Muscle layer of colon (tissue), 2 donors: ENCODE results near the gene ITGB5.

Source experiments
- H3K27ac ChIP-seq: one replicate; pipeline ENCODE4 v1.7.0; 2013; ENCODE audit warnings: low read depth, mild to moderate bottlenecking, low read length, moderate library complexity
- H3K27me3 ChIP-seq, 2 donors: one replicate each; pipeline ENCODE4 v1.7.0; 2013; ENCODE audit warnings: low read length in 2 of 2, mild to moderate bottlenecking in 2 of 2; ENCODE audit not compliant: insufficient read depth in 2 of 2, control insufficient read depth in 1 of 2
- H3K36me3 ChIP-seq: one replicate; pipeline ENCODE4 v1.7.0; 2013; ENCODE audit warnings: mild to moderate bottlenecking, low read length; ENCODE audit not compliant: insufficient read depth
- H3K4me1 ChIP-seq: one replicate; pipeline ENCODE4 v1.7.0; 2013; ENCODE audit warnings: mild to moderate bottlenecking, low read length; ENCODE audit not compliant: insufficient read depth
- H3K4me3 ChIP-seq, 2 donors: one replicate each; pipeline ENCODE4 v1.7.0; 2013; ENCODE audit warnings: low read length in 2 of 2, low read depth in 1 of 2, mild to moderate bottlenecking in 1 of 2, moderate library complexity in 1 of 2
- H3K9ac ChIP-seq: one replicate; pipeline ENCODE4 v1.7.0; 2013; ENCODE audit warnings: low read length
- H3K9me3 ChIP-seq: one replicate; pipeline ENCODE4 v1.7.0; 2013; ENCODE audit warnings: mild to moderate bottlenecking, low read length
- donor health status: abdominal sarcoma.
- donor health status: Adenocarcinoma of cecum.

The ITGB5 gene, protein sequence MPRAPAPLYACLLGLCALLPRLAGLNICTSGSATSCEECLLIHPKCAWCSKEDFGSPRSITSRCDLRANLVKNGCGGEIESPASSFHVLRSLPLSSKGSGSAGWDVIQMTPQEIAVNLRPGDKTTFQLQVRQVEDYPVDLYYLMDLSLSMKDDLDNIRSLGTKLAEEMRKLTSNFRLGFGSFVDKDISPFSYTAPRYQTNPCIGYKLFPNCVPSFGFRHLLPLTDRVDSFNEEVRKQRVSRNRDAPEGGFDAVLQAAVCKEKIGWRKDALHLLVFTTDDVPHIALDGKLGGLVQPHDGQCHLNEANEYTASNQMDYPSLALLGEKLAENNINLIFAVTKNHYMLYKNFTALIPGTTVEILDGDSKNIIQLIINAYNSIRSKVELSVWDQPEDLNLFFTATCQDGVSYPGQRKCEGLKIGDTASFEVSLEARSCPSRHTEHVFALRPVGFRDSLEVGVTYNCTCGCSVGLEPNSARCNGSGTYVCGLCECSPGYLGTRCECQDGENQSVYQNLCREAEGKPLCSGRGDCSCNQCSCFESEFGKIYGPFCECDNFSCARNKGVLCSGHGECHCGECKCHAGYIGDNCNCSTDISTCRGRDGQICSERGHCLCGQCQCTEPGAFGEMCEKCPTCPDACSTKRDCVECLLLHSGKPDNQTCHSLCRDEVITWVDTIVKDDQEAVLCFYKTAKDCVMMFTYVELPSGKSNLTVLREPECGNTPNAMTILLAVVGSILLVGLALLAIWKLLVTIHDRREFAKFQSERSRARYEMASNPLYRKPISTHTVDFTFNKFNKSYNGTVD

DNA sequence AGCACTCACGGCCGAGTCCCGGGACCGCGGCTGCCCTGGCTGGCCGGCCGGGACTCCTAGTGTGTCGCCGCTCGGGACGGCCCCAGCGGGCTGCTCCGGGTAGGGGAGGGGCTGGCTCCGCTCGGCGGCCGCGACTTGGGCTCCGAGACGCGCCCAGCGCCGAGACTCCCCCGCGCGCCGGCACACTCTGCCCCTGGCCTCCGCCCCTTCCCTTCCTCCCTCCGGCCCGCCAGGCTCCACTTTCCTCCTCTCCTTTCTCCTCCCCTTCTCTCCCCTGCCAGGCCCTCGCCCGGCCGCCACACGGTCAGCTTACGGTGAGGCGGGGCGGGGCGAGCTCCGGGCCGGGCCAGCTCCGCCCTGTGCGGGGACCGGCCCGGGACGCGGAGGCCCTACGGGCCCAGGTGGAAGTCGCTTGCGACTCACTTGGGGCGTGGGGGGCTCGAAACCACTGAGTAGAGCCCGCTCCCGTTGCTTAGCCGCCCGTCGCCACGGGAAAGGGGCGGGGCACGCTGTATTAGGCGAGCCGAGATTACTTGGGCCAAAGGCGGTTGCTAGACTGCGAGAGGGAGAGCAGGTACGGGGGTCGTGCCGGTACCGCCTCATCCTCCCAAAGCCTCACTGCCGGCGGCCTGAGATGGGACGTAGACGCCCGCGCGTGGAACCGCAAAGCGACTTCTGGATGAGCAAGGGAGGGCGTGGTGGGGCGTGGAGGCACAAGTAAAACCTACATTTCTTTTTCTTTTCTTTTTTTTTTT lies at the start of gene ITGB5:
Gene ITGB5 (minus strand): TSS at position 189 of the 755 bp plus-strand sequence. CDS start 365 bp downstream, outside the sequence.
- Histone ChIP-seq H3K4me1 (peaks cover 25% of the 10 kb centered on the region), H3K9me3 (no peaks in the 10 kb centered on the region)

DNA sequence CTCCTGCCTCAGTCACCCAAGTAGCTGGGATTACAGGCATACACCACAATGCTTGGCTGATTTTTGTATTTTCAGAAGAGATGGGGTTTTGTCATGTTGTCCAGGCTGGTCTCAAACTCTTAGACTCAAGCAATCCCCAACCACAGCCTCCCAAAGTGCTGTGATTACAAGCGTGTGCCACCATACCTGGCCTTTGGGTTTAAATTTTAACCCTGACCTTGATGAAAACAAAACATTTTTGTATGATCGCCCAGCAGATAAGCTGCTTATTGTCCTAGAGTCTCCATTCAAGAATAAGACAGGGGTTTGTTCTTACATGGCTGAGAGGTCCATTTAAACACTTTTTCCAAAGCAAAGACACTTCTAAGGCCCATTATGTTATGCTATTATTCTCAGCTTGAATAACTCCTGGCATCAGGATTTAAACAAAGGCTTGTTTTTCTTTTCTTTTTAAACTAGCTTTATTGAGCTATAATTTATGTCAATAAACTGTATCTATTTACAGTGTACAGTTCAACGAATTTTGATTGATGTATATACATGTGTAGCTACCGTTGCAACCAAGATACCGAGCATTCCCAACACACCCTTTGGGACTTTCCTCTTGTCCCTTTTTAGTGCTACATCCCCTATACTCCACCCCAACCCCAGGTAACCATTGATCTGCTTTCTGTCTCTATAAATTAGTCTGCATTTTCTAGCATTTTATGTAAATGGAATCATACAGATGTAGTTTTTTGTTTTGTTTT lies 48.8 kb upstream of the ITGB5 start:
- no peaks in the 10 kb centered on the region for H3K4me1 ChIP-seq
- H3K27me3 ChIP-seq, result no peaks in the 10 kb centered on the region
- H3K4me3 ChIP-seq, result no peak overlapping the region
- H3K9me3 ChIP-seq, result no peaks in the 10 kb centered on the region
- H3K27ac ChIP-seq, result no peak overlapping the region
- H3K36me3 ChIP-seq, result no peaks in the 10 kb centered on the region
- no peak overlapping the region for H3K9ac ChIP-seq

More for the DNA sequence above, at the start of gene ITGB5:
- Histone ChIP-seq H3K9ac (no peak within 1 kb of the TSS), H3K27me3 (no peaks in the 10 kb centered on the region), H3K27ac (peak within 1 kb of the TSS; percentile 86), H3K36me3 (no peaks in the 10 kb centered on the region), H3K4me3 (peak within 1 kb of the TSS; percentile 64 to 77)

DNA sequence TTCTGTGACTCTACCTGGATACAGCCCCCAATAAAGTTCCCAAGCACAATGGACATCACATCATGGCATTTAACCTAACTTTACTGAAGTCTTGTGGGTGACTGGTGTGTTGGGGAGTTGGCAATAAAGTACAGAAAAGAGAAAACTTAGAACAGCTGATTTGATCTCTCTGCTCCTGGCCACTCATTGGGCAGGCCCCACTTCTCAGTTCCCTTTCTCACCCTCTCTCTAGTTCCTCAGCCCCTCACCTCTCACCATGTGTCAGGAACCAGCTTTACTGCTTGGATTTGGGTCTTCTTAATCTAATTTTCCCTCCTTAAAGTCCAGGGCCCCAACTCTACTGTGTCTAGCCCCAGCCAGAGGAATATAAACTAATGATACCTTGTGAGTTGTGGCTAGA lies 48.1 kb upstream of the ITGB5 start:
- no peak overlapping the region for H3K4me3 ChIP-seq
- no peaks in the 10 kb centered on the region for H3K9me3 ChIP-seq
- H3K27me3 ChIP-seq, result no peaks in the 10 kb centered on the region
- no peaks in the 10 kb centered on the region for H3K36me3 ChIP-seq
- no peak overlapping the region for H3K27ac ChIP-seq
- H3K9ac ChIP-seq, result no peak overlapping the region
- no peaks in the 10 kb centered on the region for H3K4me1 ChIP-seq

DNA sequence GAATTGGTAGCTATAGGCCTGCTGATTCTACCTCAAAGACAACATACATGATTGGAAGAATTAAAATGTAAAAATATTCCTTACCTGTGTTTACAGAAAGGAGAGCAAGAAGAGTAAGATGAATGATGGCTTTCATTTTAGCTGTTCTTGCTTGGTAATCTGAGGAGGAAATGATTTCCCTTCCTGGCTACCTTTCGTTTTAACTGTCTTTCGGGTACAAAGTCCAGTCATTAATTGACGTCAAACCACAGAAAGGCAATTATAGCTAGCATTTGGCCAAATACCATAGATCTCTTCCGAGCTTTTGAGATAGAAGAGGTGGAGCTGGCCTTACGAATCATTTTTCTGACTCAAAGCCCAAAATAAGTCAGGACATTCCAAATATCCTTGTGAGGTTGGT lies 47.4 kb upstream of the ITGB5 start, which contains the start of gene MUC13:
Gene MUC13 (minus strand): TSS at position 175 of the 400 bp plus-strand sequence. CDS start 39 bp downstream, at position 136.
- Histone ChIP-seq H3K4me1 (no peaks in the 10 kb centered on the region), H3K36me3 (no peaks in the 10 kb centered on the region), H3K27me3 (no peaks in the 10 kb centered on the region), H3K9me3 (no peaks in the 10 kb centered on the region), H3K9ac (no peak within 1 kb of the TSS), H3K27ac (no peak within 1 kb of the TSS), H3K4me3 (no peak within 1 kb of the TSS)

DNA sequence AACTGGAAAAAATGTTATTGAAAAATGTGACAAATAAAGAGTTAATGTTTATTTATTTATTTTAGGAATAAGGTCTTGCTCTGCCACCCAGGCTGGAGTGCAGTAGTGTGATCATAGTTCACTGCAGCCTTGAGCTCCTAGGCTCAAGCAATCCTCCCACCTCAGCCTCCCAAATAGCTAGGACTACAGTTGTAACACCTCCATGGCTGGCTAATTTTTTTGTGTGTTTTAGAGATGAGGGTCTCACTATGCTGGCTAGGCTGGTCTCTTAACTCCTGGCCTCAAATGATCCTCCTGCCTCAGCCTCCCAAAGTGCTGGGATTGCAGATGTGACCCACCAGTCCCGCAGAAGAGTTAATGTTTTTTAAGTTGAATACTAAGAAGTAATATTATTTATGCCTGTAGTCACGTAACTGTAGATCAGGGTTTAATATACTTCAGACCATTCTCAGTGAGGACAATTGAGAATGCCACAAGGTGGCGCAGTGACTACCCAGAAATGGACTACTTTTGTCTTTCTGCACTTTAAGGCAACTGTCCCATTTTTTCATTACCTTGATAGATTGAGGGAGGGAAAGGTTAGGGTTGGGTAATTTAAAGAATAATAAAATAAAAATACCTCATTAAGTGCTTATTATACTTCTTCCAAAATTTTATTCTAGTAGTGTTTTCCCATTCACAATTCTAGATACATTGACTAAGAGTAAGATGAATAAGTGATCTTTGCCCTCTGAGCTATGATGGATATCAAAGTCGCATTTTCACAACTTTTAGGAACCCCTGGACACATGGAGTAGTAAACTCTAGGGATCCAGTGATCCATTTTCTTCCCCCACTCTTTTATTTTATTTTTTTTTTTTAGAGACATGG lies 41.4 kb upstream of the ITGB5 start:
- Histone ChIP-seq H3K27me3 (no peaks in the 10 kb centered on the region), H3K9me3 (no peaks in the 10 kb centered on the region), H3K36me3 (no peaks in the 10 kb centered on the region), H3K4me1 (no peaks in the 10 kb centered on the region), H3K4me3 (no peak overlapping the region), H3K9ac (no peak overlapping the region), H3K27ac (no peak overlapping the region)

DNA sequence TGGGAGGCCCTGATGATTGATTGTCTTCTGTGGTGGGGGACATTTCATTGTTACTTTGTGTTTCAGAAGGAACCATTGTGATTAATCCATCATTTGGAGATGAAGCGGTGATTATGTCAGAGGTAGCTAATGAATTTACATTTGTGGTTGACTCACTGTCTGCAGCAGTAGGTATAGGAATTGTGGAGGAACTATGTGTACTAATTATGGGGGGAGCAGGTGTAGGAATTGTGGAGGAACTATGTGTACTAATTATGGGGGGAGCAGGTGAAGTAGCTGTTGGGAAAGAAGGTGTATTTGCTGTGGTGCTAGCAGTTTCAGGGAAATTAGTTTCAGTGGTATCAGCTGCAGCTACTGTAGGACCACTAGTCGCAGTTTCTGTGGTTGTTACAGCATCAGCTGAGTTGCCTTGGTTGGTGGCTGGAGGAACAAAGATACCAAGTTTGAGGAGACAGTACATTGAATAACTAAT lies 40.4 kb upstream of the ITGB5 start:
- no peaks in the 10 kb centered on the region for H3K36me3 ChIP-seq
- no peaks in the 10 kb centered on the region for H3K4me1 ChIP-seq
- H3K9me3 ChIP-seq, result no peaks in the 10 kb centered on the region
- no peaks in the 10 kb centered on the region for H3K27me3 ChIP-seq
- H3K4me3 ChIP-seq, result no peak overlapping the region
- H3K27ac ChIP-seq, result no peak overlapping the region
- H3K9ac ChIP-seq, result no peak overlapping the region

DNA sequence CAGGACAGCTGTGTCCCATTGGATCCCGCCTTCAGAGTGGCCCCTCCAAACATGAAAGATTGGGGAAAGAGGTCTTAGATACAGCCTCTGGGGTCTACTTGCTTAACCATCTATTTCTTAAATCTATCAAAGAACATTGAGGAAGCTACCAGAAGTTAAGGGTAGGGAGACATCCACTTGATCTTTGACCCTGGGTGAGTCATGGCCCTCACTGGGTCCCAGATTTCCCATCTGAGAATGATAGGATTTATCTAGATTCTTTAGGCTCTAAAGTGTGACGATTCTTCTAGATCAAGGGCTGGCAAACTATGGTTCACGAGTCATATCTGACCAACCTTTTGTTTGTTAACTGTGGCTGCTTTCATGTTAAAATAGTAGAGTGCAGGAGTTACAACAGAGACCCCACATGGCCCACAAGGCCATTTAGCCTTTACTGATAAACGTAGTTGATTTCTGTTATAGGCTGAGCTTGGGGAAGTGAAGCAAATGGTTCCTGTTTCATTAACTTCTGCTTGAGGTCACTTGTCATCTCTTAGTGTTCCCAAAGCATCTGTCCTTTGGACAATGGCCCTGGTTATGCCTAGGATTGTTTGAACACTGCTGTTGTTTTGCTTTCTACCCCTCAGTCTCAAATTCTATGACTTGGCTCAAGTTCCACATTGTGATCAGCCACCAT lies 39.4 kb upstream of the ITGB5 start:
- H3K4me1 ChIP-seq, result no peaks in the 10 kb centered on the region
- H3K27ac ChIP-seq, result no peak overlapping the region
- no peaks in the 10 kb centered on the region for H3K36me3 ChIP-seq
- H3K27me3 ChIP-seq, result no peaks in the 10 kb centered on the region
- H3K4me3 ChIP-seq, result no peak overlapping the region
- no peaks in the 10 kb centered on the region for H3K9me3 ChIP-seq
- no peak overlapping the region for H3K9ac ChIP-seq

DNA sequence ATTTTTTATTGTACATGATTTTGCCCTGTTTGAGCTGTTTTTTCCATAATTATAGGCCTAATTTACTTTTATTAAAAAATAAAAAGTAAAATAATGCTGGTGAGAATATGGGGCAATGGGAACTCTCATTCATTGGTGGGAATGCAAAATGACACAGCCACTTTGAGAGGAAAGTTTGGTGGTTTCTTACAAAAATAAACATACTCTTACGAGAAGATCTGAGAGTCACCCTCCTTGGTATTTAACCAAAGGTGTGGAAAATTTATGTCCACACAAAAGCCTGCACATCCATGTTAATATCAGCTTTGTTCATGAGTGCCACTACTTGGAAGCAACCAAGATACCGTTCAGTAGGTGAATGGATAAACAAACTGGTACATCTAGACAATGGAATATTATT lies 37.6 kb upstream of the ITGB5 start:
- H3K36me3 ChIP-seq, result no peaks in the 10 kb centered on the region
- no peaks in the 10 kb centered on the region for H3K27me3 ChIP-seq
- no peak overlapping the region for H3K27ac ChIP-seq
- H3K4me3 ChIP-seq, result no peak overlapping the region
- no peaks in the 10 kb centered on the region for H3K9me3 ChIP-seq
- H3K9ac ChIP-seq, result no peak overlapping the region
- no peaks in the 10 kb centered on the region for H3K4me1 ChIP-seq

DNA sequence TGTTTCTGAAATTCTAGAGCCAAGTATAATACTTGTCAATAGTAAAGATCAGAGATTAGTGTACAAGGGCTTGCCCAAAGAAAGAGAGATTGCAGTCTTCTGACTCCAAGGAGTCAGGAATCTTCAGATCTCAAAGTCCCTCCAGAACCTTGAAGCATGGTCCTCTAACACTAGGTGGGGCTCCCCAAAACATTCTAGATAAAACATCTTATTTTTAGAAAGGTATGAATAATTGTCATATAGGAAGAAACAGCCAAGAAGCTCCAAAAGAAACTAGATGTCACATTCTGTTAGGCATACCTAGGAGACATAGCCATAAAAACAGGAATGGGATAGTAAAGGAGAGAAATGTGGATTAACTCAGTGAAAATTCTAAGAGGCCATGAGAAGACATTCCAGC lies 36.7 kb upstream of the ITGB5 start:
- Histone ChIP-seq H3K36me3 (no peaks in the 10 kb centered on the region), H3K4me1 (no peaks in the 10 kb centered on the region)

DNA sequence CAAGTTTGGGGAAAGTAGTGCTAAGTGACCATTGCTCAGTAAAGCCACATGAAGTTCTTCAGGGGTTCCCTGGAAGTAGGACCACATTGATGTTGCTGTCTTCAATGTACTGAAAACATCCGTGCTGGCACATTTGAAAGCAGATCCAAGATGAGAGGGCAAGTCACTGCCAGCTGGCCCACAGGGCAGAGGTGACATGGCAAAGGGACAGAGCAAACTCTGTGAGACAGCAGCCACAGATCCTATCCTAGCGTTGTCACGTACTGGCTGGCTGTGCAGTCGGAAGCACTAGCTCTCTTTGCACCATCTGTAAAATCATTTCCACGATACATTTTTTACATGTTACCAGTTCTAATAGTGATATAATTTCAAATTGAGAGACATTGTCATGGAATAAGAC lies 33.6 kb upstream of the ITGB5 start:
- Histone ChIP-seq H3K27me3 (no peaks in the 10 kb centered on the region), H3K4me1 (no peaks in the 10 kb centered on the region), H3K36me3 (no peaks in the 10 kb centered on the region), H3K27ac (no peak overlapping the region), H3K9me3 (no peaks in the 10 kb centered on the region), H3K4me3 (no peak overlapping the region), H3K9ac (no peak overlapping the region)

More for the DNA sequence above, 36.7 kb upstream of the ITGB5 start:
- Histone ChIP-seq H3K9me3 (no peaks in the 10 kb centered on the region), H3K27me3 (no peaks in the 10 kb centered on the region), H3K4me3 (no peak overlapping the region), H3K27ac (no peak overlapping the region), H3K9ac (no peak overlapping the region)
